ENCODE data around the gene RAB8B. TPM values are rescaled to one million over a fixed set of nuclear protein-coding genes. Genes with fewer than 3 reads are reported as not detected.

The RAB8B gene
- total and polyA plus RNA-seq, 4 donors: 3.8 to 26.5 (median 7.6) TPM

- H3K36me3 ChIP-seq (ENCODE audit: control insufficient read depth in 4 of 4, insufficient read depth in 3 of 4, low read depth in 1 of 4, low read length in 3 of 4): no peaks in the 10 kb centered on the region
- DNase-seq (ENCODE audit: low spot score): no peak
- no peak overlapping the region for H3K27ac ChIP-seq (ENCODE audit: low read depth in 1 of 2, low read length in 2 of 2)
- no peaks in the 10 kb centered on the region for H3K9me3 ChIP-seq (ENCODE audit: control insufficient read depth in 4 of 4, low read length in 3 of 4)
- peaks cover 10 to 38% (median 20%) of the 10 kb centered on the region in 4 donors for H3K4me1 ChIP-seq (ENCODE audit: control insufficient read depth in 4 of 4, insufficient read depth in 4 of 4, low read length in 3 of 4)
- WGBS: 87% methylated on average over 1 of the region's 1 CpG
- no peak overlapping the region for H3K4me3 ChIP-seq (ENCODE audit: low read depth in 1 of 3, low read length in 3 of 3)
- H3K9ac ChIP-seq (ENCODE audit: low read depth in 1 of 2, low read length in 2 of 2): no peak overlapping the region
- no peaks in the 10 kb centered on the region for H3K27me3 ChIP-seq (ENCODE audit: control insufficient read depth in 4 of 4, insufficient read depth in 4 of 4, low read length in 3 of 4)
- TF ChIP-seq JUND (IDR thresholded peaks at IDR 0.05): no peak
- TF ChIP-seq, protein P1, sequence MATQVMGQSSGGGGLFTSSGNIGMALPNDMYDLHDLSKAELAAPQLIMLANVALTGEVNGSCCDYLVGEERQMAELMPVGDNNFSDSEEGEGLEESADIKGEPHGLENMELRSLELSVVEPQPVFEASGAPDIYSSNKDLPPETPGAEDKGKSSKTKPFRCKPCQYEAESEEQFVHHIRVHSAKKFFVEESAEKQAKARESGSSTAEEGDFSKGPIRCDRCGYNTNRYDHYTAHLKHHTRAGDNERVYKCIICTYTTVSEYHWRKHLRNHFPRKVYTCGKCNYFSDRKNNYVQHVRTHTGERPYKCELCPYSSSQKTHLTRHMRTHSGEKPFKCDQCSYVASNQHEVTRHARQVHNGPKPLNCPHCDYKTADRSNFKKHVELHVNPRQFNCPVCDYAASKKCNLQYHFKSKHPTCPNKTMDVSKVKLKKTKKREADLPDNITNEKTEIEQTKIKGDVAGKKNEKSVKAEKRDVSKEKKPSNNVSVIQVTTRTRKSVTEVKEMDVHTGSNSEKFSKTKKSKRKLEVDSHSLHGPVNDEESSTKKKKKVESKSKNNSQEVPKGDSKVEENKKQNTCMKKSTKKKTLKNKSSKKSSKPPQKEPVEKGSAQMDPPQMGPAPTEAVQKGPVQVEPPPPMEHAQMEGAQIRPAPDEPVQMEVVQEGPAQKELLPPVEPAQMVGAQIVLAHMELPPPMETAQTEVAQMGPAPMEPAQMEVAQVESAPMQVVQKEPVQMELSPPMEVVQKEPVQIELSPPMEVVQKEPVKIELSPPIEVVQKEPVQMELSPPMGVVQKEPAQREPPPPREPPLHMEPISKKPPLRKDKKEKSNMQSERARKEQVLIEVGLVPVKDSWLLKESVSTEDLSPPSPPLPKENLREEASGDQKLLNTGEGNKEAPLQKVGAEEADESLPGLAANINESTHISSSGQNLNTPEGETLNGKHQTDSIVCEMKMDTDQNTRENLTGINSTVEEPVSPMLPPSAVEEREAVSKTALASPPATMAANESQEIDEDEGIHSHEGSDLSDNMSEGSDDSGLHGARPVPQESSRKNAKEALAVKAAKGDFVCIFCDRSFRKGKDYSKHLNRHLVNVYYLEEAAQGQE (IDR thresholded peaks at IDR 0.05): no peak
- TF ChIP-seq, protein P2, sequence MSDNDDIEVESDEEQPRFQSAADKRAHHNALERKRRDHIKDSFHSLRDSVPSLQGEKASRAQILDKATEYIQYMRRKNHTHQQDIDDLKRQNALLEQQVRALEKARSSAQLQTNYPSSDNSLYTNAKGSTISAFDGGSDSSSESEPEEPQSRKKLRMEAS (IDR thresholded peaks at IDR 0.05): no peak
- TF ChIP-seq HNF4G (IDR thresholded peaks at IDR 0.05): no peak
- TF ChIP-seq, protein P3, sequence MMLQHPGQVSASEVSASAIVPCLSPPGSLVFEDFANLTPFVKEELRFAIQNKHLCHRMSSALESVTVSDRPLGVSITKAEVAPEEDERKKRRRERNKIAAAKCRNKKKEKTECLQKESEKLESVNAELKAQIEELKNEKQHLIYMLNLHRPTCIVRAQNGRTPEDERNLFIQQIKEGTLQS (IDR thresholded peaks at IDR 0.05): no peak
- no peak for TF ChIP-seq HNF4A (conservative IDR thresholded peaks at IDR 0.05)
- TF ChIP-seq ZBTB33 (IDR thresholded peaks at IDR 0.05): no peak
- no peak for TF ChIP-seq FOXA1 (IDR thresholded peaks at IDR 0.05)
- TF ChIP-seq NR2F2 (IDR thresholded peaks at IDR 0.05): no peak
- TF ChIP-seq RAD21 (IDR thresholded peaks at IDR 0.05): no peak
- TF ChIP-seq, protein P4, sequence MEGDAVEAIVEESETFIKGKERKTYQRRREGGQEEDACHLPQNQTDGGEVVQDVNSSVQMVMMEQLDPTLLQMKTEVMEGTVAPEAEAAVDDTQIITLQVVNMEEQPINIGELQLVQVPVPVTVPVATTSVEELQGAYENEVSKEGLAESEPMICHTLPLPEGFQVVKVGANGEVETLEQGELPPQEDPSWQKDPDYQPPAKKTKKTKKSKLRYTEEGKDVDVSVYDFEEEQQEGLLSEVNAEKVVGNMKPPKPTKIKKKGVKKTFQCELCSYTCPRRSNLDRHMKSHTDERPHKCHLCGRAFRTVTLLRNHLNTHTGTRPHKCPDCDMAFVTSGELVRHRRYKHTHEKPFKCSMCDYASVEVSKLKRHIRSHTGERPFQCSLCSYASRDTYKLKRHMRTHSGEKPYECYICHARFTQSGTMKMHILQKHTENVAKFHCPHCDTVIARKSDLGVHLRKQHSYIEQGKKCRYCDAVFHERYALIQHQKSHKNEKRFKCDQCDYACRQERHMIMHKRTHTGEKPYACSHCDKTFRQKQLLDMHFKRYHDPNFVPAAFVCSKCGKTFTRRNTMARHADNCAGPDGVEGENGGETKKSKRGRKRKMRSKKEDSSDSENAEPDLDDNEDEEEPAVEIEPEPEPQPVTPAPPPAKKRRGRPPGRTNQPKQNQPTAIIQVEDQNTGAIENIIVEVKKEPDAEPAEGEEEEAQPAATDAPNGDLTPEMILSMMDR (IDR thresholded peaks at IDR 0.05; ENCODE audit: low read depth, low read length, missing input control): no peak
Observed at GRCh38 chr15:63196842-63197241, 7.4 kb downstream of the RAB8B start.

DNA sequence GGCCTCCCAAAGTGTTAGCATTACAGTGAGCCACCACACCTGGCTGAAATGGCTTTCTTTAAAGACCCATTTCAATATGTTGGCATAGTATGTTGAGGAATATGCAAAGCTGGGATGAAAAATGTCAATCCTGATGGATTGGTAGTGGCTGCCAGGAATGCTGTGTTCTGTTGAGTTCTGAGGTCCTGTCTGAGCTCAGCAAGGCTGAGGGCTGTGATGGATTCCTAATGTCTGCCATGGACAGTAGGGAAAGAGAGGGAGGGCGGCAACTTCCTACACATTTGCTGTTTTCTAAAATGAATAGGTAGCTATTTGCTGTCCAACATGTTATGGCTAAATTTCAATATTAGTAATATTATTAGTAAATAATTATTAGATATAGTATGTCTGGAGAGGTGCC is 8.2 kb downstream of the RAB8B start:
- Histone ChIP-seq H3K27ac (ENCODE audit: low read depth in 1 of 2, low read length in 2 of 2) (no peak overlapping the region), H3K9me3 (ENCODE audit: control insufficient read depth in 4 of 4, low read length in 3 of 4) (no peaks in the 10 kb centered on the region), H3K4me1 (ENCODE audit: control insufficient read depth in 4 of 4, insufficient read depth in 4 of 4, low read length in 3 of 4) (peaks cover 10 to 39% (median 20%) of the 10 kb centered on the region in 4 donors), H3K9ac (ENCODE audit: low read depth in 1 of 2, low read length in 2 of 2) (no peak overlapping the region), H3K36me3 (ENCODE audit: control insufficient read depth in 4 of 4, insufficient read depth in 3 of 4, low read depth in 1 of 4, low read length in 3 of 4) (no peaks in the 10 kb centered on the region), H3K4me3 (ENCODE audit: low read depth in 1 of 3, low read length in 3 of 3) (no peak overlapping the region), H3K27me3 (ENCODE audit: control insufficient read depth in 4 of 4, insufficient read depth in 4 of 4, low read length in 3 of 4) (no peaks in the 10 kb centered on the region)
- 100% methylated on average over 1 of the region's 1 CpG for WGBS
- DNase-seq (ENCODE audit: low spot score): no peak
- TF ChIP-seq YY1 (IDR thresholded peaks at IDR 0.05) (no peak), SP1 (IDR thresholded peaks at IDR 0.05) (no peak), TAF1 (conservative IDR thresholded peaks at IDR 0.05) (no peak), FOXA1 (IDR thresholded peaks at IDR 0.05) (no peak), FOXA2 (IDR thresholded peaks at IDR 0.05) (no peak)
- TF ChIP-seq, protein P1 (IDR thresholded peaks at IDR 0.05): no peak
